Measurements from ENCODE around the gene SLC8A2.

DNA sequence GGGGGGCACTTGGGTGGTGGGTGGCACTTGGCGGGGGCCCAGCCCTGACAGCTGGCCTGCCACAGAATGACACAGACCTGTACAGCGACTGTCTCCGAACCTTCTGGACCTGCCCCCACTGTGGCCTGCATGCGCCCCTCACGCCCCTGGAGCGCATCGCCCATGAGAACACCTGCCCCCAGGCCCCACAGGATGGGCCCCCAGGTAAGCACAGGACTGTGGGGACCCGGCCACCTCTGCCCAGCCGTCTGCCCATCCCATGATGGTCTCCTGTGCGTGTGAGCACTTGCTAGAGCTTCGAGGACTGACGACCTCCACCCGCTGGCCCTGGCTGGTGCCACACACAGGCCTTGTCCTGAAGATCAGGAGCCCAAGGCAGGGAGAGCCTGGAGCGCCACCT, 90.6 kb downstream of the SLC8A2 start:
- no peak for TF ChIP-seq POLR2A (IDR thresholded peaks at IDR 0.05; ENCODE audit: low read depth)
- no peak for TF ChIP-seq CTCF (IDR thresholded peaks at IDR 0.05)
- no peak for TF ChIP-seq POLR2AphosphoS5 (IDR thresholded peaks at IDR 0.05)
